Fibroblast of pulmonary artery (primary cell): Measurements from ENCODE around the gene CERCAM.

ENCODE experiments used
- DNase-seq: peaks from one replicate; pipeline ENCODE4 v3.0.0-alpha.2; 2010; ENCODE audit warnings: low read depth
- H3K4me3 ChIP-seq: replicated peaks from 2 replicates; pipeline ENCODE4 v1.5.1; 2011; ENCODE audit warnings: low read depth, mild to moderate bottlenecking, control low read depth, low read length, moderate library complexity
- CTCF ChIP-seq: IDR thresholded peaks from 2 replicates; pipeline ENCODE4 v1.5.1; 2011; ENCODE audit warnings: mild to moderate bottlenecking, control low read depth, low read length, inconsistent platforms; ENCODE audit errors: missing control alignments

CERCAM gene

DNA sequence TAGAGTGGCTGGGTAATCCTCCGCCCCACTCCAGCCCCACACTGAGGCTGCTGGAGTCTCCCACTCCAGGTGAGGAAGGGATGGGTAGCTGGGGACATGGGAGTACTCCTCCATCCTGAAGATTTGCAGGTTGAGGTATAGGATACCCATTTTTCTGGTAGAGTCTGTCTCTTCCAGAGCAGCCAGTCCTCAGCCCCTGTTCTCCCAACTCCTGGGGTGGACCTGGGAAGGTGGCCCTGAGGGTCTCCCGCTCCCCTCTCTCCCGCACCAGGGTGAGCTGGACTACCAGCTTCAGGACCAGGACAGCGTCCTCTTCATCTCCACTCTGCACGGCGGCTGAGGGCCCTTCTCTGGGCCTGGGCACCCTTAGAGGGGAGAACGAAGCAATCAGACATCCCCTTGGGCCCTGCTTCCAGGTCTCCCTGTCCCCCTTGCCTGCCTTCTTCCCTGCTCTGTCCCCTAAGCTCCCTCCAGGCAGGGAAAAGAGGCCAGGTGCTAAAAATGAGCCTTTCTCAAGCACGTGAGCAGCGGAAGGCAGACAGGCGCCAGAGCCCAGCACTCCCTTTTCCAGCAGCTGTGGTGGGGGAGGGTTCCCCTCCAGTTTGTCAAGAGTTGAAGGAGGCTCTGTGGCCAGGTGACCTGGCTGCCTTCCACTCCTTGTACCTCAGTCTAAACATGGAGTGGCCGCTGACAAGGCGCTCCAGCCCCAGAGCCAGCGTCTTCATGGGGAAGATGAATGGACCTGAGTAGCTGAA is 31.1 kb upstream of the CERCAM start:
- DNase-seq, result no peak
- no peak overlapping the region for H3K4me3 ChIP-seq

DNA sequence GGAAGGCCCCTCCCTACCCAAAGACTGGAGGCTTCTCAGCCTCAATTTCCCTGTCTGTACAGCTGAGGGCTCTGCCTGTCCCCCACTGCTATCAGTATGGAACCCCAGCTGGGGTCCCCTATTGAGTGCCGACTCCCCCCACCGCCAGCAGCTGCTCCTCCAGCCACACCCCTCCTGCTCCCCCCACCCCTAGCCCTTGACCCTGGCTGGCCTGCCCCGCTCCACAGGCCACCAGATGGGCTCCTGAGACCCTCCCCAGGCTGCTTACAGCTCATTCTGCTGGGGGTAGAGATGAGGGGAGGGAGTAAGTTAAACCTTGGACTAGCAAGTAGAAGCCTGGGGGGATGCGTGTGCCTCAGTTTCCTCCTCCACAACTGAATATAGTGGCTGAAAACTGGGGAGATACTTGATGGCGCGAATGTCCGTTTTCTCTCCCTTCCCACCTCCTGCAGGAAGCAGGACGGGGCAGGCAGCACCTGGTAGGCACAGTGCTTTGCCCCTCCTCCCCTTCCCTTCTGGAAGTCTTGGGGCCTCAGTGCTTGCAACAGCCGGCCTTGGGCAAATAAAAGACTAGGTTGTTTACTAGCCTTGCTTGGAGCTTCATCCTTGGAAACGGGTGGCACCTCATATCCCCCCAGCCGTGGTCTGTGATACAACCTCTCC is 30.4 kb upstream of the CERCAM start:
- no peak for DNase-seq

More for the DNA sequence above, 31.1 kb upstream of the CERCAM start:
- TF ChIP-seq CTCF, result no peak

DNA sequence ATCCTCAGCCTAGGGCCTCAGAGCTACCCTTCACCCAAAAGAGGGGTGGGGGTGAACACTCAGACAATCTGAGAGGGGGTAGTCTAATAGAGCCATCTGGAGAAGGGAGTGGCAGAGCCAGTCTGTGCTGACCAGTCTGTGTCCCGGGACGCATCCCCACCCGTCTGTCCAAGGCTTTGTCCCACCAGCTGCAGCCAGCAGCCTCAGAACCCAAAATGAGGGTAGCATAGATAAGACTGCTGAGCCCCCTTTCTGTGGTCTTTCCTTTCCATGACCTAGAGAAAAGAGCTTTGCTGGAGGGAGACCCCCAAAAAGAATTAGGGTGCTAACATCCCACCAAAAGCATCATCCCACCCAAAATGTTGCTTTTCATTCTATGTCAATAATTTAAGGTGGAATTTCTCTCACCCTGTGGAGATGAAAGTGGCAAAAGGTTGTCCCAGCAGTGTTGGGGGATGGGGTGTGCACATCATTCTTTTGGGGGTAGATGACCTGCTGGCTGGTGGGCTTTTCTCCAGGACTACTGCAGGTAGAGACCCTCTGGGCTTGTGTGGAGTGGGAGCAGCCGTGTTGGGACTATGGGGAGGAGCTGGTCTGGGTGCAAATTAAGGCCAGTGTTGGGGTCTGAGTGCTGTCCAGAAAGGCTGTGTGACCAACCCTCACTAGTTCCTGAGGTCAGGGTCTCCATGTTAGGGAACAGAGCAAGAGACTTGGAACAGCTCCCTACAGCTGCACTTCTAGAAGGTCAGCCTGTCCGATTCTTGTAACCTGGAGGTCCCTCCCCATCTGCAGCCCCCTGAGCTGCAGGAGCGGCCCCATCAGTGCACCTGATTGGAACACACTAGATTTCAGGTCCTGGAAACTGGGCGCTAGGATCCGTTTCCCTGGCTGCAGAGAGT is 29.6 kb upstream of the CERCAM start:
- H3K4me3 ChIP-seq, result no peak overlapping the region
- DNase-seq, result no peak
- no peak for TF ChIP-seq CTCF

More for the DNA sequence above, 30.4 kb upstream of the CERCAM start:
- H3K4me3 ChIP-seq, result no peak overlapping the region
- no peak for TF ChIP-seq CTCF

DNA sequence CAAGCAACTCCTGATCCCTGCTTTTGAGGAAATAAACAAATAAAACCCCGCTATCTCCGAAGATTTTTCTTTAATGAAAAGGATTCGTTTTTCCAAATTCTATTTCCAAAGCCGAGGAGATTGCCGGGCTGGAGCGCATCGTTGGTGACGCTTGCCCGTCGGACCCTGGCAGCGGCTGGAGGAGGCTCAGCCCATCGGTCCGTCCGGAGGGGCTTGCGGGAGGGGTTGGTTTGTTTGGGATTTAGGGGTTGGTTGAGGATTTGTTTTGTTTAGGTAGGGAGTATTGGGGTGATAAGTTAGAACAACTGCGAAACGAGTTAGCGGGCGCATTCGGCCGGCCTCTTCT is 28.7 kb upstream of the CERCAM start:
- H3K4me3 ChIP-seq, result no peak overlapping the region
- no peak for DNase-seq
- TF ChIP-seq CTCF, result no peak

DNA sequence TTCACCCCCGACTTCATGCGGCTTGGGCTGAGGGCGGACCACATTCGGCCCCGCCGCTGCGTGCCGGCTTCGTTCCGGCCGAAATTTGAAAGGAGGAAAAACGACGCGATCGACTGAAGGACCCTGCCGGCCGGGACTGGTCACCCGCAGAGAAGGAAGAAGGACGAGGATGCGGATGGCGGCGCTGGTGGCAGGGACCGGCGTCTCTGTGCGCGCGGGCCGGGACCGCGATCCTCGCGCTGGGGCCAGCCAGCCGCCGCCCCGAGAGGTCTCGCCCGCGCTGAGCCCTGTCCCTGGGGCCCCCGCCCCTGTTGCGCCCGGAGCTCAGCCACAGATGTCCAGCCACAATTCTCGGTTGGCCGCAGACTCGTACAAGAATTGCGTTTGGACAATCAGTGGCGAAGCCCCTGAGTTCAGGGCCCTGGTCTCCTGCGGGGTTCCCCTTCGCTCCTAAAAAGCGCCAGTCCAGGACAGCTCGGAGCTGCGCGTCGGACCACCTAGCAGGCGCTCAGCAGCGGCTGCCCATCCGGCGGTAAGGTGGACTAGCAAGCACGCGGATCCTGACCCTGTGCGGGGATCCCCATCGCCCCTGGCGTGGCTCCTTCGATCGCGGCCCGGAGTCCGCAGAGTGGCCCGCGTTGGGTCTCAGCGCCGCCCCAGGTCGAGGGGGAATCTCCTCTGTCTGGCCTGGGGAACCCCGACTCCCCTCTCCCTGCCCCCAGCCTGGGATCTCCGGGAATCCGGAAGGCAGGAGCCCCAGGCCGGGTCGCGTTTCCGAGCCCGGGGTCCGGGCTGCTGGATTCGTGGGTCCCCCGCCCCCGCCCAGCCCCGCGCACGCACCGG is 28.1 kb upstream of the CERCAM start:
- TF ChIP-seq CTCF, result no peak
- no peak overlapping the region for H3K4me3 ChIP-seq
- DNase-seq, result no peak

- DNase-seq, result no peak
- no peak overlapping the region for H3K4me3 ChIP-seq
- TF ChIP-seq CTCF, result no peak
Observed at GRCh38 chr9:128393145-128393775, 27.4 kb upstream of the CERCAM start.
